ENCODE results near the gene NPHP4. TPM values are rescaled to one million over a fixed set of nuclear protein-coding genes. Genes with fewer than 3 reads are reported as not detected.

NPHP4 gene
- total RNA-seq, 4 donors from 2014 or later = 11.2 to 24.5 (median 18.2) TPM

DNA sequence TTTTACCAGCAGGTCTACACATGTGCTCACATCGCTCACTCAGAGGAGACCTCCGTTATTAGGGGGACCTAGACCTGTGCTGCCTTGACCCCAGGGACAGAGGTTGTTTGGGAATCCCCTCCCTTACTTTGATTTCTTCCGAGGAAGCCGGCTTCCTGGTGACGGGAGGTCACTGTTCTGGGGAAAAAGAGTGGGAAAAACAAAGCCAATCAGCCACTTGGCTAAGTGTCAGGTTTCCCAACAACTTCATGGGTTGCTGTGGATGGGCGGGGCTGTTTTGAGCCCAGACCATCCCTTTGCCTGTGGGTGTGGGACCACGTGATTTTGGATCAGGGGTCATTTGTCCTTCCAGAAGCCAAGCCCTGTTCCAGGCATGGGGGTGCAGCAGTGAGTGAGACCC is 46.4 kb upstream of the NPHP4 start:
- 71 to 79% methylated on average over 7 of the region's 7 CpGs for WGBS, 2 donors
- no peak for DNase-seq (ENCODE audit: low spot score in 2 of 2)
- no peak overlapping the region for H3K4me3 ChIP-seq (ENCODE audit: low read depth, poor library complexity, severe bottlenecking)
- intact Hi-C loops (cut with DNase I; ENCODE audit: low total_unique reads) = no loop called here
- TF ChIP-seq, protein P1, sequence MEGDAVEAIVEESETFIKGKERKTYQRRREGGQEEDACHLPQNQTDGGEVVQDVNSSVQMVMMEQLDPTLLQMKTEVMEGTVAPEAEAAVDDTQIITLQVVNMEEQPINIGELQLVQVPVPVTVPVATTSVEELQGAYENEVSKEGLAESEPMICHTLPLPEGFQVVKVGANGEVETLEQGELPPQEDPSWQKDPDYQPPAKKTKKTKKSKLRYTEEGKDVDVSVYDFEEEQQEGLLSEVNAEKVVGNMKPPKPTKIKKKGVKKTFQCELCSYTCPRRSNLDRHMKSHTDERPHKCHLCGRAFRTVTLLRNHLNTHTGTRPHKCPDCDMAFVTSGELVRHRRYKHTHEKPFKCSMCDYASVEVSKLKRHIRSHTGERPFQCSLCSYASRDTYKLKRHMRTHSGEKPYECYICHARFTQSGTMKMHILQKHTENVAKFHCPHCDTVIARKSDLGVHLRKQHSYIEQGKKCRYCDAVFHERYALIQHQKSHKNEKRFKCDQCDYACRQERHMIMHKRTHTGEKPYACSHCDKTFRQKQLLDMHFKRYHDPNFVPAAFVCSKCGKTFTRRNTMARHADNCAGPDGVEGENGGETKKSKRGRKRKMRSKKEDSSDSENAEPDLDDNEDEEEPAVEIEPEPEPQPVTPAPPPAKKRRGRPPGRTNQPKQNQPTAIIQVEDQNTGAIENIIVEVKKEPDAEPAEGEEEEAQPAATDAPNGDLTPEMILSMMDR (IDR thresholded peaks at IDR 0.05) = no peak
- no peak for TF ChIP-seq POLR2A (IDR thresholded peaks at IDR 0.05)

DNA sequence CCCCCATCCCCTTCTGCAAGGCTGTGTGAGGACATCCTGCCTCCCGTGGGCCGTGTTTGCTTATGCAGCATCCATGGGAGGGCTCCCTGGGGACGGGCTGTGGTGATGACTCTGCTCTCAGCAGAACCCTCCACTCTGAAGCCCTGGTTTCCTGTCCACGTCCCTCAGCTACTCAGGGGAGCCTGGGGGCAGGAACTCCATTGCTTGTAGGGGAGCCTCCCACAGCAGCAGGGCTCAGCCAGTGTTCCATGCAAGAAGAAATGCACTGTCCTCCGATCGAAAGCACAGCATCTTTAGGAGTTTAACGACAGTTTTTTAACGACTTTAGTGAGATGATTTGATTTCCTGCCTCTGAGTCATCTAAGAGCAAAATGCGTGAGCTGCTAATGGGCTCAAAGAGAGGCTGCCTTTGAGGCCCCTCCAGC is 45.1 kb upstream of the NPHP4 start:
- DNase-seq (ENCODE audit: low spot score in 2 of 2) = no peak
- TF ChIP-seq POLR2A (IDR thresholded peaks at IDR 0.05) = no peak
- TF ChIP-seq, protein P1 (IDR thresholded peaks at IDR 0.05) = no peak
- intact Hi-C loops (cut with DNase I; ENCODE audit: low total_unique reads) = no loop called here
- 32 to 38% methylated on average over 7 to 9 of the region's 9 CpGs for WGBS, 2 donors
- H3K4me3 ChIP-seq (ENCODE audit: low read depth, poor library complexity, severe bottlenecking) = no peak overlapping the region

DNA sequence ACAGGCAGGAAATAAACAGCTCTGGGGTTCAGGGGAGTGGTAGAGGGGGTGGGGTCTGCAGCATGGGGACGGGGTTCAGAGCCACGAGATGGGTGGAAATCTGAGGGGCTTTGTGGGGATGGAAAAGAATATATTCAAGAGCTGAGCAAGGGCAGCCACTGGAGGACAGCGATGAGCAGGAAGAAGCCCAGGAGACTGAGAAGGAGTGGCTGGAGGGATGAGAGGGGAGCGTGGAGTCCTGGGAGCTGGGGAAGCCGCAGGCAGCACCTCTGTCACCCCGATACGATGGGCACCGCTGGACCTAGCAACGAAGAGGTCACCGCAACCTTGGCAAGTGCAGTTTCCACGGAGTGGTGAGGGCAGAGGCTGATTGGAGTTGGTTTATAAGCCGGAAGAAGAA is 43.5 kb upstream of the NPHP4 start:
- 75 to 82% methylated on average over 12 of the region's 12 CpGs for WGBS, 2 donors

DNA sequence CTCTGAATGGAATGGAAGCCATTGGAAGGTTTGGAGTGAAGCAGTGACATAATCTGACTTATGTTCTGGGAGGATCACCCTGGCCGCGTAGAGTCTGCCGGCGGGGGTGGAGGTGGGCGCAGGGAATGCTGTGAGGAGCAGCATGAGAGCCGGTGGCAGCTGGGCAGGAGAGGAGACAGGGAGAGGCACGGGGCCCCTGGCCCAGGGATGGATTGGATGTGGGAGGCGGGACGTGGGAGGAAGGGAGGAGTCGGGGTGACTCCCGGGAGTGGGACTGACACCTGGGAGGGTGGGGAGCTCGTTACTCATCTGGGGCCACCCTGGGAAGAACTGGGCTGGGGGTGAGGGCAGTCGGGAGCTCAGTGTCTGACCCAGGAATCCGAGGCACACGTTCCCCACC is 43.1 kb upstream of the NPHP4 start:
- WGBS, 2 donors = 71 to 74% methylated on average over 15 of the region's 15 CpGs
- TF ChIP-seq POLR2A (IDR thresholded peaks at IDR 0.05) = no peak
- TF ChIP-seq, protein P1 (IDR thresholded peaks at IDR 0.05) = no peak
- no peak overlapping the region for H3K4me3 ChIP-seq (ENCODE audit: low read depth, poor library complexity, severe bottlenecking)
- DNase-seq (ENCODE audit: low spot score in 2 of 2) = no peak
- intact Hi-C loops (cut with DNase I; ENCODE audit: low total_unique reads) = no loop called here

More for the DNA sequence above, 43.5 kb upstream of the NPHP4 start:
- DNase-seq (ENCODE audit: low spot score in 2 of 2) = no peak
- no peak overlapping the region for H3K4me3 ChIP-seq (ENCODE audit: low read depth, poor library complexity, severe bottlenecking)
- TF ChIP-seq, protein P1 (IDR thresholded peaks at IDR 0.05) = no peak
- TF ChIP-seq POLR2A (IDR thresholded peaks at IDR 0.05) = no peak
- intact Hi-C loops (cut with DNase I; ENCODE audit: low total_unique reads) = no loop called here

DNA sequence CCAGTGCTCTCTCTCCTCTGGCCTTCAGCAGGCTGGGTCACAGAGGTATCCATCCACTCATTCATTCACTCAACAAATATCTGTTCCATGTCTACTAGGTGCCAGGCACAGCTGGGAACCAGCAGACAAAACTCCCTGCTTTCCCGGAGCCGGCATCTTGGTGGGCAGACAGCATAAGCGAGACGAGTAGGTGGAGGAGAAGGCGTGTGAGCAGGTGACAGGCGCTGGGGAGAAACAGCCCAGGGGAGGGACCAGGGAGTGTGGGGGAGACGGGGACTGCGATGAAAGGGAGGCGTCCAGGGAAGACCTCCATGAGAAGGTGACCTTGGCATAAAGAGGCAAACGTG is 42.5 kb upstream of the NPHP4 start:
- 66 to 77% methylated on average over 10 of the region's 10 CpGs for WGBS, 2 donors
- no peak for TF ChIP-seq POLR2A (IDR thresholded peaks at IDR 0.05)
- TF ChIP-seq, protein P1 (IDR thresholded peaks at IDR 0.05) = no peak
- intact Hi-C loops (cut with DNase I; ENCODE audit: low total_unique reads) = no loop called here
- no peak for DNase-seq (ENCODE audit: low spot score in 2 of 2)
- no peak overlapping the region for H3K4me3 ChIP-seq (ENCODE audit: low read depth, poor library complexity, severe bottlenecking)

DNA sequence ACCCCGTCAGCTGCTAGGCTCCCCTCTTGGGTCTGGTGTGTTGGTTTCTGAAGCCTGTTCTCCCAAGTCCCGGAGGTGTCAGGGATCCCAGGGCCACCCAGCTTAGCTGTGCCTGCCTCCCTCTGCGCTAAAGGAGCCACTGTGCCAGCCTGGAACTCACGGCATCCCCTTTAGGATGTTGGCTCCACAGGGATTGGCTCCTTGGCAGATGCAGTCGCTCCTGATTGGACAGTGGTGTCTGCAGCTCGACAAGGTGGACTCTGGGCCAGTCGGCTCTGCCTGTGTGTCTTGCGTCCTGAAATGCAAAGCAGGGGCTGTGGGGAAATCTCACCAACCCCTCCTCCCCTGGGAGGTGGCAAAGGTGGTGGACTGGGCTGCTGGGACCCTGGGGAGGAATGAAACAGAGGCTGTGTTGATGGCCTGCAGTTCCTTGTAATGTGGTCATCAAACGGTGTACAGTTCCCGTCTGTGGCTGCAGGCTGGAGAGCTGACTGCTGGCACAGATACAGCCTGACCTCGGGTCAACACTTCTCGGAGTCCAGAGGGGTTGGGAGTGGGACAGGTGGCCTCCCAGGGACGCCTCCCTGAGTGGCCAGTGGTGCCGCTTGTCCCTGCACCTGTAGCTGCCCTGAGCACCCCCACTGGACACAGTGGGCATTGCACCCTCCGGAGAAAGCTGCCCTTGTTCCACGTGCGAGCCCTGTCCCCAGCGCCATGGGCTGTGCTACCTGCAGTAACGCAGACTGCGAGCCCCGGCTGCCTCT is 41.9 kb upstream of the NPHP4 start:
- DNase-seq (ENCODE audit: low spot score in 2 of 2) = no peak
- H3K4me3 ChIP-seq (ENCODE audit: low read depth, poor library complexity, severe bottlenecking) = no peak overlapping the region
- intact Hi-C loops (cut with DNase I; ENCODE audit: low total_unique reads) = no loop called here
- TF ChIP-seq, protein P1 (IDR thresholded peaks at IDR 0.05) = no peak
- no peak for TF ChIP-seq POLR2A (IDR thresholded peaks at IDR 0.05)
- 33 to 35% methylated on average over 15 to 17 of the region's 21 CpGs for WGBS, 2 donors

All from lower leg skin (tissue), 4 donors.